Transverse colon (tissue), 4 donors: Measurements from ENCODE around the gene LHFPL6. TPM values are rescaled to one million over a fixed set of nuclear protein-coding genes. Genes with fewer than 3 reads are reported as not detected.

ENCODE experiments used
- DNase-seq: peaks from one replicate; pipeline ENCODE4 v3.0.0-alpha.2; 2019
- H3K27ac ChIP-seq, 4 donors: fragments of 200-600 bp; sonication (generic); 2 replicates each; pipeline ENCODE4 v1.5.1; 2016 to 2018; ENCODE audit warnings: inconsistent platforms in 4 of 4
- H3K27me3 ChIP-seq: fragments of 200-600 bp; sonication (generic); 2 replicates; pipeline ENCODE4 v1.5.1; 2017; ENCODE audit warnings: inconsistent platforms
- H3K36me3 ChIP-seq, 4 donors: fragments of 200-600 bp; sonication (generic); 2 replicates each; pipeline ENCODE4 v1.5.1; 2017 to 2019; ENCODE audit warnings: inconsistent platforms in 4 of 4
- H3K4me1 ChIP-seq, 4 donors: fragments of 200-600 bp; sonication (generic); 2 replicates each; pipeline ENCODE4 v1.5.1; 2017 to 2020; ENCODE audit warnings: inconsistent platforms in 4 of 4
- H3K4me3 ChIP-seq, 4 donors: fragments of 200-600 bp; sonication (generic); 1 replicate in 1 of 4; 2 replicates in 3 of 4; pipeline versions ENCODE4 v1.5.1 to v1.6.1; 2017 to 2019; ENCODE audit warnings: inconsistent platforms in 4 of 4
- H3K9me3 ChIP-seq, 2 donors: fragments of 200-600 bp; sonication (generic); 2 replicates each; pipeline ENCODE4 v1.5.1; 2017 to 2019; ENCODE audit warnings: inconsistent platforms in 2 of 2
- CTCF ChIP-seq, 5 experiments: fragments of 200-600 bp in 3 of 5; fragments of 450-650 bp in 2 of 5; sonication (generic) in 3 of 5; IDR thresholded peaks; 1 replicate in 2 of 5; 2 replicates in 3 of 5; pipeline ENCODE4 v1.5.1; 2016 to 2017; ENCODE audit warnings: antibody characterized with exemption in 5 of 5, inconsistent platforms in 3 of 5, mild to moderate bottlenecking in 2 of 5, moderate library complexity in 1 of 5
- EP300 ChIP-seq: sonication (generic); formaldehyde crosslinking; IDR thresholded peaks from one replicate; pipeline ENCODE4 v1.6.1; 2017; ENCODE audit warnings: antibody characterized with exemption, low read depth
- POLR2A ChIP-seq: fragments of 450-650 bp; IDR thresholded peaks from one replicate; pipeline ENCODE4 v1.6.1; 2016; ENCODE audit warnings: antibody characterized with exemption, mild to moderate bottlenecking, moderate library complexity
- POLR2AphosphoS5 ChIP-seq, 3 donors: sonication (generic); formaldehyde crosslinking; IDR thresholded peaks; one replicate each; pipeline ENCODE4 v1.6.1; 2016; ENCODE audit warnings: antibody characterized with exemption in 3 of 3
- WGBS, 2 donors: methylation state at CpG; one replicate each; pipeline ENCODE4 v1.1.5; 2018; ENCODE audit warnings: low coverage in 1 of 2; 5-methylcytosine and 5-hydroxymethylcytosine counted together
- in situ Hi-C, 4 donors: fragments of 200-750 bp; cut with MboI; loops; one replicate each; pipeline versions ENCODE4 v1.15.0 to v1.15.1; 2017; ENCODE audit warnings: low sequenced_read_pairs in 3 of 4, low pct_ligation_motif_present in 1 of 4, low pct_unique_long_range_greater_than_20kb in 1 of 4
- intact Hi-C: fragments of 100-400 bp; cut with DNase I; formaldehyde crosslinking; loops from one replicate; pipeline ENCODE4 v1.15.1; 2023; ENCODE audit warnings: low total_unique reads
- total RNA-seq, 4 donors: library from RNA; depleted of rRNA; stranded (reverse); fragments of >200 nt; gene quantifications; one replicate each; pipeline ENCODE4 v1.1.0, GENCODE V29; 2016

The LHFPL6 gene
- total RNA-seq, 4 donors from 2014 or later: 4.2 to 18.6 (median 9.3) TPM

- 88 to 100% methylated on average over 2 to 8 of the region's 8 CpGs for WGBS, 2 donors
- in situ Hi-C loops (no loop called here), intact Hi-C loops (no loop called here)
Observed at GRCh38 chr13:39526499-39526898, 76.5 kb downstream of the LHFPL6 start.

GRCh38 chr13:39525506-39525905 is 77.5 kb downstream of the LHFPL6 start:
- no peak for DNase-seq
- Histone ChIP-seq H3K9me3 (no peaks in the 10 kb centered on the region), H3K4me3 (no peak overlapping the region), H3K36me3 (no peaks in the 10 kb centered on the region), H3K27ac (no peak overlapping the region), H3K4me1 (no peaks in the 10 kb centered on the region), H3K27me3 (no peaks in the 10 kb centered on the region)
- WGBS, 2 donors: 83 to 95% methylated on average over 1 of the region's 1 CpG
- in situ Hi-C loops: no loop called here
- no peak for TF ChIP-seq POLR2A
- TF ChIP-seq CTCF (IDR thresholded peaks at IDR 0.05): no peak
- TF ChIP-seq POLR2AphosphoS5 (IDR thresholded peaks at IDR 0.05): no peak
- no peak for TF ChIP-seq EP300
- intact Hi-C loops: no loop called here

More at GRCh38 chr13:39526499-39526898, 76.5 kb downstream of the LHFPL6 start:
- Histone ChIP-seq H3K4me1 (peaks cover 0 to 7% (median 0%) of the 10 kb centered on the region in 4 donors), H3K36me3 (no peaks in the 10 kb centered on the region), H3K4me3 (no peak overlapping the region), H3K27me3 (no peaks in the 10 kb centered on the region), H3K27ac (no peak overlapping the region), H3K9me3 (no peaks in the 10 kb centered on the region)
- TF ChIP-seq EP300 (no peak), POLR2AphosphoS5 (IDR thresholded peaks at IDR 0.05) (no peak), POLR2A (no peak), CTCF (IDR thresholded peaks at IDR 0.05) (no peak)
- DNase-seq: no peak

- H3K9me3 ChIP-seq: no peaks in the 10 kb centered on the region
- intact Hi-C loops (no loop called here), in situ Hi-C loops (no loop called here)
- TF ChIP-seq EP300 (no peak), CTCF (IDR thresholded peaks at IDR 0.05) (no peak), POLR2A (no peak), POLR2AphosphoS5 (IDR thresholded peaks at IDR 0.05) (no peak)
- no peak overlapping the region for H3K27ac ChIP-seq
- DNase-seq: no peak
- no peaks in the 10 kb centered on the region for H3K4me1 ChIP-seq
- no peak overlapping the region for H3K4me3 ChIP-seq
- WGBS, 2 donors: 60 to 90% methylated on average over 1 to 4 of the region's 4 CpGs
- H3K27me3 ChIP-seq: no peaks in the 10 kb centered on the region
- H3K36me3 ChIP-seq: no peaks in the 10 kb centered on the region
Observed at GRCh38 chr13:39524795-39525194, 78.2 kb downstream of the LHFPL6 start.

GRCh38 chr13:39522329-39522728 is 80.7 kb downstream of the LHFPL6 start:
- H3K27me3 ChIP-seq: no peaks in the 10 kb centered on the region
- no peaks in the 10 kb centered on the region for H3K9me3 ChIP-seq
- no peak for TF ChIP-seq POLR2AphosphoS5 (IDR thresholded peaks at IDR 0.05)
- TF ChIP-seq CTCF (IDR thresholded peaks at IDR 0.05): no peak
- no peak for TF ChIP-seq EP300
- no peak for TF ChIP-seq POLR2A
- no peak for DNase-seq
- WGBS, 2 donors: 93 to 100% methylated on average over 2 to 4 of the region's 4 CpGs
- no peaks in the 10 kb centered on the region for H3K4me1 ChIP-seq
- in situ Hi-C loops (no loop called here), intact Hi-C loops (no loop called here)
- no peak overlapping the region for H3K4me3 ChIP-seq
- H3K36me3 ChIP-seq: no peaks in the 10 kb centered on the region
- no peak overlapping the region for H3K27ac ChIP-seq
